ENCODE measurements around the gene PACS2.

DNA sequence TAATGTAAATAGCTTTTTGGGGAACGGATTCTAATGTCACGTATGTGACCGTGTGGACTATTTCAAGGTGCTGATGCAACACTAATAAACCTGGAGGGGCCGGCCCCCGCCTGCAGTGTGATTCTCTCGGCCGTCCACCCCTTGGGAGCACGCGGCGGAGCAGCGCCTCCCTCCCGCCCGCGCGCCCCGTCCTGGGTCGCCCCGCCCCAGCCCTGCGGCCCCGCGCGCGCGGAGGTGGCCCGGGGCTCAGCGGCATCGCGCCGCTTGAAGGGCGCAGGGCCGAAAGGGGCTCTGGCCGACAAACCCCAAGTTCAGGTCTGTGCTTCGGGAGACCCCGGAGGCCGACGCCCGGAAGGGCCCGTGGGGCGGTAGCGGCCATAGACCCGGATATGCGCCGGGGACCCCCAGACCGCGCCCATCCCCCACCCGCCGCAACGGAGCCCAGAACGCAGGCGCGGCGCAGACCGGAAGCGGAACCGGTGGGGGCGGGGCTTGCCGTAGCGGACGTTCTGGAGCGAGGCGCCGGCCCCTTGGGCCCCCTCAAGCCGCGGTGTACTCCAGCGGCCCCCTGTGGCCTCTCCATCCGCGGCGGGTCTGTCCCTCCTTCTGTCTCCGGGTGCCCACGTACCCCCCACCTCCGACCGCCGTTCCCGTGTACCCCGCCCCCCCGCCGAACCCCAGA, 83.6 kb downstream of the PACS2 start, which contains the start of gene TEX22:
- TF ChIP-seq, protein P1, sequence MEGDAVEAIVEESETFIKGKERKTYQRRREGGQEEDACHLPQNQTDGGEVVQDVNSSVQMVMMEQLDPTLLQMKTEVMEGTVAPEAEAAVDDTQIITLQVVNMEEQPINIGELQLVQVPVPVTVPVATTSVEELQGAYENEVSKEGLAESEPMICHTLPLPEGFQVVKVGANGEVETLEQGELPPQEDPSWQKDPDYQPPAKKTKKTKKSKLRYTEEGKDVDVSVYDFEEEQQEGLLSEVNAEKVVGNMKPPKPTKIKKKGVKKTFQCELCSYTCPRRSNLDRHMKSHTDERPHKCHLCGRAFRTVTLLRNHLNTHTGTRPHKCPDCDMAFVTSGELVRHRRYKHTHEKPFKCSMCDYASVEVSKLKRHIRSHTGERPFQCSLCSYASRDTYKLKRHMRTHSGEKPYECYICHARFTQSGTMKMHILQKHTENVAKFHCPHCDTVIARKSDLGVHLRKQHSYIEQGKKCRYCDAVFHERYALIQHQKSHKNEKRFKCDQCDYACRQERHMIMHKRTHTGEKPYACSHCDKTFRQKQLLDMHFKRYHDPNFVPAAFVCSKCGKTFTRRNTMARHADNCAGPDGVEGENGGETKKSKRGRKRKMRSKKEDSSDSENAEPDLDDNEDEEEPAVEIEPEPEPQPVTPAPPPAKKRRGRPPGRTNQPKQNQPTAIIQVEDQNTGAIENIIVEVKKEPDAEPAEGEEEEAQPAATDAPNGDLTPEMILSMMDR (IDR thresholded peaks at IDR 0.05): peak; percentile 36
- TF ChIP-seq EZH2 (IDR thresholded peaks at IDR 0.05; ENCODE audit: borderline replicate concordance, insufficient read depth, low read depth, low read length, poor library complexity, severe bottlenecking): no peak
